ENCODE results near the gene ANKRD13D.

Gene ANKRD13D

GRCh38 chr11:67300256-67300755 is 11.2 kb downstream of the ANKRD13D start:
- DNase-seq (ENCODE audit: low read depth), result no peak
- H3K4me3 ChIP-seq (ENCODE audit: low read depth, low read length), result no peak overlapping the region

- no peak overlapping the region for H3K4me3 ChIP-seq (ENCODE audit: low read depth, low read length)
- DNase-seq (ENCODE audit: low read depth), result no peak
These were observed 11.7 kb downstream of the ANKRD13D start for GRCh38 chr11:67300756-67301312.

DNA sequence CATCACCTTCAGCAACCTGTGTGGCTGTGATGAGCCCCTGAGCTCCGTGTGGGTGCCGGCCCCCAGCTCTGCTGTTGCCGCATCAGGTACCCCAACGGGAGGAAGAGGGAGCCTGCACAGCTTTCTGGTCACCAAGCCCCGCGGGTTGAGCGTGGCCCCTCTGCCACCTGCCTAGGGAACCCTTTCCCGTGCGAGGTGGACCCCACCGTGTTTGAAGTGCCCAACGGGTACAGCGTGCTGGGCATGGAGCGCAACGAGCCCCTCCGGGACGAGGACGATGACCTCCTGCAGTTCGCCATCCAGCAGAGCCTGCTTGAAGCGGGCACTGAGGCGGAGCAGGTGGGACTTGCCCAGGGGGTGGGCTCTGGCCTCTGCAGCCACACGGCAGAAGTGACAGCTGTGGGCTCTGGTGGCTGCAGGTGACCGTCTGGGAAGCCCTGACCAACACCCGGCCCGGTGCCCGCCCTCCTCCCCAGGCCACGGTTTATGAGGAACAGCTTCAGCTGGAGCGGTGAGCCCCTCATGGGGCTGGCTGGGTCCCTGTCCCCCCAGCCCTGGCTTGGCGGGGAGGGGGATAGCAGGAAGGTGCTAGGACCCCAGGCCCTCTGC is 12.3 kb downstream of the ANKRD13D start:
- DNase-seq (ENCODE audit: low read depth), result no peak
- H3K4me3 ChIP-seq (ENCODE audit: low read depth, low read length), result no peak overlapping the region

GRCh38 chr11:67301951-67302516 is 12.9 kb downstream of the ANKRD13D start:
- no peak for DNase-seq (ENCODE audit: low read depth)
- no peak overlapping the region for H3K4me3 ChIP-seq (ENCODE audit: low read depth, low read length)

DNA sequence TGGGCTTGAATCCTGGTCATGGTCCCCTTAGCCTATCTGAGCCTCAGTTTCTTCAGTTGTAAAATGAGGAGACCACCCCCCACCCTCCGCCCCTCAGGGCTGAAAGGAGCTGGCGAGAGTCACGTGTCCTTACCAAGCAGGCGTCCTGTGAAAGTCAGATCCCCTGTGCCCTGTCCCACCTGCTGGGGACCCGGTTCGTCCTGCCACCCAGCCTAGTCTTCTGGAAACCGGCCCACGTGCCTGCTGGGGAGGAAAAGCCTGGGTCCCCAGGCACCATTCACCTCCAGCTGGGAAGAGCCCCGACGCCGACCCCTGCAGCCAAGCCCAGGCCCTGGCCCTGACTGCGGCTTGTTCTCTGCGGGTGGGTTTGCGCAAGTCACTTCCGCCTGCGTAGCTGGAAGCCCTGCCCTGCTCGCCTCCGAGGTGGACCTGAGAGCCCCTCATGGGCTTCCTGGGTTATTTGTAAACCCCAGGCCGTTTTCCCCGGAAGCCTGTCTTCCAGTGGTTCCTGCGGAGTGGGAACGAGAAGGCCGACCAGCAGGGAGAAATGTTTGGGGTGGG is 13.5 kb downstream of the ANKRD13D start:
- DNase-seq (ENCODE audit: low read depth), result no peak
- H3K4me3 ChIP-seq (ENCODE audit: low read depth, low read length), result peak overlapping the region; percentile 83

DNA sequence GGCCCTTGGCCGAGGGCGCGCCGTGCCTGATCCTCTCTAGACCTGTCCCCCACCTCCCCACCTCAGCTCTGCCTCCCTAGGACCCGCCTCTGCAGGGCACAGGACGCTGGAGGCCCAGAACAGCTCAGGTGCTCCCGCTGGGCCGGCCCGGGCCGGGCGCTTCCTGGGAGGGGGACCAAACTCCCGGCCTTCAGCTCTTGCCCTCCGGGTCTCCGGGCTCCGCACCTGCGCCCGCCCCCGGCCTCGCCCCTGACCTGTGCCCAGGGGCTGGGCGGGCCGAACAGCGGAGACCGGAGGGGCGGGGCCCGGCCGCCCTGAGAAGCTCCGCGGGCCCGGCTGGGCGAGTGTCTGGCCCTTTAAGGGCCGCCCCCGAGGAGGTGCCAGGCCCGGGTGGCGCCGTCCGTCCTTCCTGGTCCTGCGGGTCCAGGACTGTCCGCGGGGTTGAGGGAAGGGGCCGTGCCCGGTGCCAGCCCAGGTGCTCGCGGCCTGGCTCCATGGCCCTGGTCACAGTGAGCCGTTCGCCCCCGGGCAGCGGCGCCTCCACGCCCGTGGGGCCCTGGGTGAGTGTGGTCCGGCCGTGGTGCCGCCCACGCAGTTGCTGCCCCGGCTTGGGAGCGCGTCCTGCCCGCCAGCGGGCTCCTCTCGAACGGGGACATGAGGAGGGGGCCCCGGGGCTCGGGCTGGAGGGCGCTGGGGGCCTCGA is 14.2 kb downstream of the ANKRD13D start, which contains the start of gene SSH3:
TSS of gene SSH3 (plus strand) at position 399 of the 703 bp plus-strand sequence. CDS start at position 495, 96 bp downstream.
- peak within 1 kb of the TSS; percentile 83 for H3K4me3 ChIP-seq (ENCODE audit: low read depth, low read length)
- no peak for DNase-seq (ENCODE audit: low read depth)

DNA sequence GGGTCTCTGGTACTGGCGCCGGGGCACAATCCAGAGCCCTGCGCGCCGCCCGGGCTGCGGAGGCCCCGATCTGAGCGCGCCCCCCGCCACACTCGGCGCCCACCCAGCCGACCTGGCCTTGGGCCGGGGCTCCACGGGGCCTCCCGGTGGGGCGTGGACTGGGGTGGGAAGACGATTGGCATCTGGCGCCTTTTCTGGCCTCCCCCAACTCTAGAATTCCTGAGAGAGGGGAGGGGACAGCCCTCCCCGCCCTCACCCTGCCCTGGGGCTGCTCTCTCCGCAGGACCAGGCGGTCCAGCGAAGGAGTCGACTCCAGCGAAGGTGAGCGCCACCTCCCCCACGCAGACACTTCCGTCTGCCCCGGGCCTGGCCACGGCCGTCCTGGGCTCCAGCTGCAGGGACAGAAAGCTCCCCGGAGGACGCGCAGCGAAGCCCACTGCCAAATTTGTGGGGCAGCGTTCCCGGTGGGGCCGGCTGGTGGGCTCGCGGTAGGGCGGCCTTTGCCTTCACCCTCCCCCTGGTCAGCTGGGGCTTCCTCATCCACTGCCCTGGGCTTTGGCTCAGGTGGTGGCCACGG is 14.8 kb downstream of the ANKRD13D start:
- no peak for DNase-seq (ENCODE audit: low read depth)
- peak overlapping the region; percentile 83 for H3K4me3 ChIP-seq (ENCODE audit: low read depth, low read length)

- no peak for DNase-seq (ENCODE audit: low read depth)
- peak overlapping the region; percentile 83 for H3K4me3 ChIP-seq (ENCODE audit: low read depth, low read length)
These were observed 15.5 kb downstream of the ANKRD13D start for GRCh38 chr11:67304511-67305113.

DNA sequence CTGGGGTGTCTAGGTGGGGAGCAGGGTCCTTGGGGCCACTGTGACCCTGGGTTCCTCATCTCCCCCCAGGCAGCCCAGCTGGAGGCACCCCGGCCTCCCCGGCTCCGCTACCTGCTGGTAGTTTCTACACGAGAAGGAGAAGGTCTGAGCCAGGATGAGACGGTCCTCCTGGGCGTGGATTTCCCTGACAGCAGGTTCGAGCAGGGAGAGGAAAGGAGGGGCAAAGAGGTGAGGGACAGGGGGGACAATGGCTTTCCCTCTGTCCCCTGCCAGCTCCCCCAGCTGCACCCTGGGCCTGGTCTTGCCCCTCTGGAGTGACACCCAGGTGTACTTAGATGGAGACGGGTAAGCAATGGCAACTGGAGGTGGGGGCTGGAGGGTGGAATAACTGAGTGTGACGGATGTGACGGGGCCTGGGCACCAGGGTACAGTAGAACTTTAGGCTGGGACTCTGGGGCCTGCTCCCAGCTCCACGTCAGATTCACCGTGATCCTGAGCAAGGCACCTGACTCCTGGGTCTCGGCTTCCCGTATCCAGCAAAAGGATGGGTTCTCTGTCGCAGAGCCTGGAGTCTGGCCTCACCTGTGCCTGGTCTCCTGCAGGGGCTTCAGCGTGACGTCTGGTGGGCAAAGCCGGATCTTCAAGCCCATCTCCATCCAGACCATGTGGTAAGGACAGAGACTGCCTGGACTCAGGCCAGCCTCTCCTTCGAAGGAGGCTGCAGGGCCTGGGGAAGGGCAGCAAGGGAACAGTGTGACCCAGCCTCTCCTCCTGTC is 17.9 kb downstream of the ANKRD13D start:
- no peak for DNase-seq (ENCODE audit: low read depth)
- H3K4me3 ChIP-seq (ENCODE audit: low read depth, low read length), result no peak overlapping the region

DNA sequence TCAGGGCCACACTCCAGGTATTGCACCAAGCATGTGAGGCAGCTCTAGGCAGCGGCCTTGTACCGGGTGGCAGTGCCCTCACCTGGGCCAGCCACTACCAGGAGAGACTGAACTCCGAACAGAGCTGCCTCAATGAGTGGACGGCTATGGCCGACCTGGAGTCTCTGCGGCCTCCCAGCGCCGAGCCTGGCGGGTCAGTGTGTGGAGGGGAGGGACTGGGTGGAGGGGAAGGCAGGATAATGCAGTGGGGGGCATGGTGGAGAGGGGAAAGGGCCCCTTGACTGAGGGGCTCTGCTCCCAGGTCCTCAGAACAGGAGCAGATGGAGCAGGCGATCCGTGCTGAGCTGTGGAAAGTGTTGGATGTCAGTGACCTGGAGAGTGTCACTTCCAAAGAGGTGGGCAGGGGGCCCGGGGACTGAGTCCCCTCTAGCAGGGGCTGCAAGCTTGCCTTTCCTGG is 18.5 kb downstream of the ANKRD13D start:
- H3K4me3 ChIP-seq (ENCODE audit: low read depth, low read length), result no peak overlapping the region
- DNase-seq (ENCODE audit: low read depth), result no peak

- no peak overlapping the region for H3K4me3 ChIP-seq (ENCODE audit: low read depth, low read length)
- no peak for DNase-seq (ENCODE audit: low read depth)
These were observed 19.1 kb downstream of the ANKRD13D start for GRCh38 chr11:67308031-67308866.

DNA sequence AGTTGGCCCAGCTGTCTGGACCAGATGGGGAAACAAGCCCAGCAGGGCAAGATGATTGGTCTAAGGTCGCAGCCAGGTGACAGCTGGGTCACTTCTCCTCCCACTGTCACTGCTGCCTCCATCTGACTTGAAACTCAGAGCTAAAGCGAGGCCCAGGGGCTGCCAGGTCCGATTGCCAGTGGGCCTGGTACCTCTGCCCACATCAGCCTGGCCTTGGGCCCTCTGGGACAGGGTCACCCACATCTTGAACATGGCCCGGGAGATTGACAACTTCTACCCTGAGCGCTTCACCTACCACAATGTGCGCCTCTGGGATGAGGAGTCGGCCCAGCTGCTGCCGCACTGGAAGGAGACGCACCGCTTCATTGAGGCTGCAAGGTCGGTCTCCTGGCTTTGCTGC is 20.1 kb downstream of the ANKRD13D start:
- DNase-seq (ENCODE audit: low read depth), result no peak
- no peak overlapping the region for H3K4me3 ChIP-seq (ENCODE audit: low read depth, low read length)

- DNase-seq (ENCODE audit: low read depth), result no peak
- no peak overlapping the region for H3K4me3 ChIP-seq (ENCODE audit: low read depth, low read length)
These were observed 20.6 kb downstream of the ANKRD13D start for GRCh38 chr11:67309661-67310061.

DNA sequence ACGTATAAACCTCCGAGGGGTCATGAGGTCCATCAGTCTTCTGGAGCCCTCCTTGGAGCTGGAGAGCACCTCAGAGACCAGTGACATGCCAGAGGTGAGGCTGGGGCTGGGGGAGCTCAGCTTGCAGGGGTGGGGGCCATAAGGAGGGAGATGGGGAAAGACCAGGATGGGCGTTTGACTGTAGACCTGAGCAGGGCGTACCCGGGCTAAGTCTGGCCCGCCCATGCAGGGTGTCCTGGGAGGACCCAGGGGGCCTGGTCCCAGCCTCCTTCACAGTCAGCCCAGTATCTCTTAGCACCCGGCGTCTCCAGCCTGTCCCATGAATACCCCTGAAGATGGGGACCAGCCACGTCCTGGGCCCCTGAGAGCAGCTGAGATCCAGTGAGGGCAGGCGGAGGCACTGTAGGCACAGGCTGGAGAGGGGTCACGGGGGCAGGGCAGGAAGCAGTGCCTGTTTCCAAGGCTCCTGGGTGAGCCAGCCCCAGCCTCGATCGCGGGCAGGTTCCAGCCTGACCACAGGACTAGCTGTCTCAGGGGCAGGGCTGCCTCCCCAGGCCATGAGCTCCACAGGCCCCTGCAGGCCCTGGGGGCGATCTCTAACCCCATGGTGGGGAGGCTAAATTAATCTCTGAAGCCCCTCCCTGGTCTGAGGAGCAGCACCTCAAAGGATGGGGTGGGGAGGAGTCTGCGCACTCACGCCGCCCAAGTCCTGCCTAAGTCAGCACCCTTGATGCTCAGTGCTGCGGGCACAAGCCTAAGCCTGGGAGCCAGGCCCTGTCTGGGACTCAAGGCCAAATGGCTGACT is 21.3 kb downstream of the ANKRD13D start:
- H3K4me3 ChIP-seq (ENCODE audit: low read depth, low read length), result no peak overlapping the region
- no peak for DNase-seq (ENCODE audit: low read depth)

- H3K4me3 ChIP-seq (ENCODE audit: low read depth, low read length), result no peak overlapping the region
- no peak for DNase-seq (ENCODE audit: low read depth)
These were observed 22.0 kb downstream of the ANKRD13D start for GRCh38 chr11:67311051-67311555.

DNA sequence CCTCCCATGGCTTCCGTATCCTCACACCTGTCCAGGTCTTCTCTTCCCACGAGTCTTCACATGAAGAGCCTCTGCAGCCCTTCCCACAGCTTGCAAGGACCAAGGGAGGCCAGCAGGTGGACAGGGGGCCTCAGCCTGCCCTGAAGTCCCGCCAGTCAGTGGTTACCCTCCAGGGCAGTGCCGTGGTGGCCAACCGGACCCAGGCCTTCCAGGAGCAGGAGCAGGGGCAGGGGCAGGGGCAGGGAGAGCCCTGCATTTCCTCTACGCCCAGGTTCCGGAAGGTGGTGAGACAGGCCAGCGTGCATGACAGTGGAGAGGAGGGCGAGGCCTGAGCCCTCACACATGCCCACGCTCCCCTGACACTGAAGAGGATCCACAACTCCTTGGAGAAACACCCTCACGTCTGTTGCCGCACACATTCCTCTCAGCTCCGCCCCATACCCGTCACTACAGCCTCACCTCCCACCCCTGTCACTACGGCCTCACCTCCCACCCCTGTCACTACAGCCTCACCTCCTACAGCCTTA is 22.5 kb downstream of the ANKRD13D start:
- no peak overlapping the region for H3K4me3 ChIP-seq (ENCODE audit: low read depth, low read length)
- no peak for DNase-seq (ENCODE audit: low read depth)
